ENCODE measurements around the gene PXN.

- no peak for TF ChIP-seq CTCF (tag by site-specific recombination; IDR thresholded peaks at IDR 0.05)
- TF ChIP-seq ZFP41 (tag by site-specific recombination; IDR thresholded peaks at IDR 0.05; ENCODE audit: borderline replicate concordance): no peak
- TF ChIP-seq MEIS1 (CRISPR knock-in tag; IDR thresholded peaks at IDR 0.05; ENCODE audit: borderline replicate concordance): no peak
- TF ChIP-seq ZNF544 (tag by site-specific recombination; IDR thresholded peaks at IDR 0.05): no peak
- TF ChIP-seq KLF16 (tag by site-specific recombination; IDR thresholded peaks at IDR 0.05): no peak
- no peak for TF ChIP-seq REPIN1 (tag by site-specific recombination; IDR thresholded peaks at IDR 0.05; ENCODE audit: low read depth)
- no peak for TF ChIP-seq ZNF138 (tag by site-specific recombination; IDR thresholded peaks at IDR 0.05; ENCODE audit: borderline replicate concordance)
- no peak for TF ChIP-seq GLIS2 (tag by site-specific recombination; IDR thresholded peaks at IDR 0.05)
- TF ChIP-seq AEBP2 (tag by site-specific recombination; IDR thresholded peaks at IDR 0.05; ENCODE audit: borderline replicate concordance): no peak
- TF ChIP-seq ZNF707 (tag by site-specific recombination; IDR thresholded peaks at IDR 0.05): no peak
- TF ChIP-seq ZNF23 (tag by site-specific recombination; IDR thresholded peaks at IDR 0.05; ENCODE audit: borderline replicate concordance): no peak
These were observed 41.8 kb downstream of the PXN start for GRCh38 chr12:120223458-120224303.

All from HEK293 (cell line).